Measurements from ENCODE around the gene POLR2L.

POLR2L gene

DNA sequence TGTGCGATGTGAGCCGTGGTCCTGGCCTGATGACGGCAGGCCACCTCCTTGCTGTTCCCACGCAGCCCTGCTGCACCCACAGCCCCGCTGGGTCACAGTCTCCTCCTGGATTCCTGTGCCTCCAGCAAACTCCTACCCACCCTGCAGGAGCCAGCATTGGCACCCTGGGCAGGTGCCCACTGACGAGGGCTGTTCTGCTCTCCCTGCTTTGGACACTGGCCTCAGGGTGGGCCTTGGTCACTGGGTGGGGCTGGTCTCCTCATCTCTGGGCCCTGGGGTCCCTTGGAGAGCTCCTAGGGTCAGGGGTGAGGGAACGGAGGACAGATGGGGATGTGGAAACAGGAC lies 13.0 kb upstream of the POLR2L start:
- TF ChIP-seq CTCF (IDR thresholded peaks at IDR 0.05), result no peak
- Histone ChIP-seq H3K27ac (no peak overlapping the region), H3K4me3 (no peak overlapping the region)
- no peak for DNase-seq (ENCODE audit: low spot score)

GRCh38 chr11:854601-855329 lies 12.4 kb upstream of the POLR2L start:
- Histone ChIP-seq H3K27ac (no peak overlapping the region), H3K4me3 (no peak overlapping the region)
- no peak for DNase-seq (ENCODE audit: low spot score)
- TF ChIP-seq CTCF (IDR thresholded peaks at IDR 0.05), result no peak

DNA sequence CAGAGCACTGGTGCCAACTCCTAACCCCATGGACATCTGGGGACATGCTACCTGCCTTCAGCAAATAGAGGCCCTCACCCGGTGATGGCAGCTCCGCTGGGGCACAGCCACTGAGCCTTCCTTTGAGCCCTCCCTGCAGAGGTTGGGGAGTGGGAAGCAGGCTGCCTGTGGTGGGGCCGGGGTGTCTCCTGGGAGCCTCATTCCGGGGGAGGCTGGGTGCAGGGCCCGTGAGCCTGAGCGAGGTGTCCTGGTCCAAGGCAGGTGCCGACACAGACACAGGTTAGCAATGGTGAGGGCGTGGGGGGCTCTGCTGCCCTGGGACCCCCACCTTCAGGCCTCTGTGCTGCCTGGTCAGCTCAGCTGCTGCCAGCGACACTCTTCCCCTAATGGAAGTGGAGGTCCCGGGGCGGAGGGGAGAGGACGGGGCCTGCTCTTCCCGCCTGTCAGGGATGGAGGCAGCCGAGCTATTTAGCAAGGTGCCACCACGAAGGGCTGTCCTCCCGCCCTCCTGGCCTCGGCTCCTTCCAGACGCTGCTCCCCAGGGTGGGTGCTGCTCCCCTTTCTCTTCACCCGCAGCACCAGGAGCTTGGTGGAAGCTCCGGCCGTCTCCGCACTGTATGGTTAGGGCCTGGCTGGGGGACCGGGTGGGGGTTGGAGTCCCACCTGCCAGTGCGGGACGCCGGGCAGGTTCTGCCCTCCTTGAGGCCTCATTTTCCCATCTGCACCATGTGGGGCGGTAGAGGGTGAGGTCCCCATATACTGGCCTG lies 11.5 kb upstream of the POLR2L start:
- no peak overlapping the region for H3K27ac ChIP-seq
- no peak overlapping the region for H3K4me3 ChIP-seq
- TF ChIP-seq CTCF (IDR thresholded peaks at IDR 0.05), result no peak
- DNase-seq (ENCODE audit: low spot score), result no peak

- Histone ChIP-seq H3K4me3 (no peak overlapping the region), H3K27ac (peak overlapping the region in 1 of 2 donors; percentile 32)
- no peak for TF ChIP-seq CTCF (IDR thresholded peaks at IDR 0.05)
- DNase-seq (ENCODE audit: low spot score), result no peak
Observed at GRCh38 chr11:852762-853161, 10.4 kb upstream of the POLR2L start.

DNA sequence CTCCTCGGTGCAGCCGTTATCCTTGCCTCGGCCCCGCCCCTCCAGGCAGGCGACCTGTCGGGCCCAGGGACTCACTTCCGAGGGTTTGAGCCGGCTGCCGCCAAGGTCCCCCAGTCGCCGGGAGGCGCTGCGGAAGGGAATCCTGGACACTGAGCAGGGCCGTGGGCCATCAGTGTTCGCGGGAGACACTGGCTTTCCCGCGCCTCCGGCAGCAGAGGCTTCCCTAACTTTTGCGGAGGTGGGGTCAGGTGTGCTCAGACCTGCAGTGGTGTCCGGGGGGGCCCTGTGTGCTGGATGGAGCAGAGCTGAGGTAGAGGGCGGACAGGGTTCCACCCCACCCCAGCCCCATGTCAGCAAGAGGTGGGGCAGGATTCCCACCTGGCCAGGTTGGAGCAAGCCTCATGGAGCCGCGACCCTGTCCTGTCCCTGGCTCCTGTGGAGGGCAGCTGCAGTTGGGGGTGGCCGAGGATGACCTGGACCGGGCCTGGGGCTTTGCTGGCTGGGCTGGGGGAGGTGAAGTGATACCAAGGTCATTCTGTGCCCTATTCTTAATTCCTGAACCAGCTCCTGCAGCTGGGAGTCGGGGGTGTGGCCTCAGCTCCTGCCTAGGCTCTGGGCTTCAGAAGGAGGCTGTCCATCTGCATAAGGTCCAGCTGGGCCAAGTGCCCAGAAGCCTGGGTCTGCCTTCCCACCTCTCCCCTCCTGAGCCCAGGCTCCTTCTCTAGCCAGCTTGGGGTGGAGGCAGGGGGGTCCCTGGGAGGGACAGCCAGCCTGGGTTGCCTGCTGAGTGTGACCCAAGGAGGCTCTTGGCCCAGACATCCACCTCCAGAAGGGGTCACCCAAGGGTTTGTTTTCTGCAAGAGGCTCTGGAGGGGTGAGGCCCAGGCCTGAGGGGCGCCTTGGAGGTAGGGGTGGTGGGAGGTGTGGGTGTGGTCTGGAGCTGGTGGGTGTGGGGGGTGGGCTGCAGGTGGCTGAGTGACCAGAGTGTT lies 8.7 kb upstream of the POLR2L start:
- no peak for TF ChIP-seq CTCF (IDR thresholded peaks at IDR 0.05)
- DNase-seq (ENCODE audit: low spot score), result no peak
- H3K4me3 ChIP-seq, result no peak overlapping the region
- H3K27ac ChIP-seq, result no peak overlapping the region

GRCh38 chr11:849951-850774 lies 7.8 kb upstream of the POLR2L start:
- Histone ChIP-seq H3K4me3 (peak overlapping the region; percentile 74), H3K27ac (no peak overlapping the region)
- no peak for DNase-seq (ENCODE audit: low spot score)
- no peak for TF ChIP-seq CTCF (IDR thresholded peaks at IDR 0.05)
